Thymus (tissue), 14 donors: ENCODE measurements around the gene PAM16. TPM values are rescaled to one million over a fixed set of nuclear protein-coding genes. Genes with fewer than 3 reads are reported as not detected.
"Not testable (repeated sequence)": the region's sequence is repeated elsewhere in the genome, so short reads cannot be mapped to it uniquely, and the experiment has no call there.

Experiments
- DNase-seq, 9 donors: peaks; one replicate each; pipeline ENCODE4 v3.0.0-alpha.2; 2013; ENCODE audit warnings: low spot score in 9 of 9, low read depth in 6 of 9, missing footprints in 1 of 9
- H3K27ac ChIP-seq, 2 donors: one replicate each; pipeline ENCODE4 v1.5.1; 2013; ENCODE audit warnings: control low read depth in 1 of 2, low read depth in 1 of 2, low read length in 1 of 2, mild to moderate bottlenecking in 1 of 2, moderate library complexity in 1 of 2
- H3K27me3 ChIP-seq, 2 donors: one replicate each; pipeline ENCODE4 v1.5.1; 2013; ENCODE audit warnings: low read length in 1 of 2; ENCODE audit not compliant: control insufficient read depth in 2 of 2, insufficient read depth in 1 of 2
- H3K36me3 ChIP-seq, 2 donors: one replicate each; pipeline ENCODE4 v1.5.1; 2013; ENCODE audit warnings: low read length in 1 of 2, mild to moderate bottlenecking in 1 of 2, moderate library complexity in 1 of 2; ENCODE audit not compliant: control insufficient read depth in 2 of 2, insufficient read depth in 2 of 2
- H3K4me1 ChIP-seq, 2 donors: one replicate each; pipeline ENCODE4 v1.5.1; 2013; ENCODE audit warnings: low read length in 2 of 2; ENCODE audit not compliant: control insufficient read depth in 2 of 2, insufficient read depth in 2 of 2
- H3K4me3 ChIP-seq, 2 donors: one replicate each; pipeline ENCODE4 v1.5.1; 2013; ENCODE audit warnings: low read length in 2 of 2, control low read depth in 1 of 2, mild to moderate bottlenecking in 1 of 2
- H3K9me3 ChIP-seq, 2 donors: one replicate each; pipeline ENCODE4 v1.5.1; 2013; ENCODE audit warnings: low read length in 1 of 2, mild to moderate bottlenecking in 1 of 2; ENCODE audit not compliant: control insufficient read depth in 2 of 2, insufficient read depth in 1 of 2
- WGBS: extraction: QIAGEN DNeasy Blood & Tissue Kit; methylation state at CpG from one replicate; pipeline ENCODE4 v1.1.7; 2013; 5-methylcytosine and 5-hydroxymethylcytosine counted together
- long read RNA-seq, 10 donors: transcript quantifications; one replicate each; lab custom pipeline, GENCODE V29; 2026
- polyA plus RNA-seq: library from polyadenylated mRNA; stranded (reverse); fragments of 200-250 nt; gene quantifications from one replicate; pipeline ENCODE4 v1.2.3, GENCODE V29; 2013
- total RNA-seq: library from RNA; stranded (reverse); fragments of 120-200 nt; gene quantifications from one replicate; pipeline ENCODE4 v1.2.4, GENCODE V29; 2013
- donor health status: healthy.

Gene PAM16
- total RNA-seq = 33.2 TPM
- 86.9 TPM for polyA plus RNA-seq
- long read RNA-seq, donor 1, partial matches to known transcripts = 0 of 3 reads
- long read RNA-seq, donor 1, other reads (novel, unspliced or antisense) = 0 of 3 reads
- long read RNA-seq, donor 2 = 0 reads
- long read RNA-seq, donor 3, transcript PAM16-201 (5 exons, 587 nt) = major isoform, 37 of 60 reads
- long read RNA-seq, donor 3, partial matches to known transcripts = 14 of 60 reads
- long read RNA-seq, donor 3, other reads (novel, unspliced or antisense) = 0 of 60 reads
- long read RNA-seq, donor 4, transcript PAM16-201 (5 exons, 587 nt) = major isoform, 9 of 14 reads
- long read RNA-seq, donor 4, partial matches to known transcripts = 0 of 14 reads
- long read RNA-seq, donor 4, other reads (novel, unspliced or antisense) = 0 of 14 reads
- long read RNA-seq, donor 5, transcript PAM16-201 (5 exons, 587 nt) = major isoform, 33 of 41 reads
- long read RNA-seq, donor 5, transcript PAM16-206 (4 exons, 704 nt) = minor isoform, 5 of 41 reads
- long read RNA-seq, donor 5, partial matches to known transcripts = 0 of 41 reads
- long read RNA-seq, donor 5, other reads (novel, unspliced or antisense) = 0 of 41 reads
- long read RNA-seq, donor 6, transcript PAM16-201 (5 exons, 587 nt) = major isoform, 7 of 31 reads
- long read RNA-seq, donor 6, partial matches to known transcripts = 13 of 31 reads
- long read RNA-seq, donor 6, other reads (novel, unspliced or antisense) = 5 of 31 reads
- long read RNA-seq, donor 7, transcript PAM16-201 (5 exons, 587 nt) = major isoform, 14 of 27 reads
- long read RNA-seq, donor 7, partial matches to known transcripts = 9 of 27 reads
- long read RNA-seq, donor 7, other reads (novel, unspliced or antisense) = 0 of 27 reads
- long read RNA-seq, donor 8, transcript PAM16-201 (5 exons, 587 nt) = major isoform, 7 of 8 reads
- long read RNA-seq, donor 8, partial matches to known transcripts = 0 of 8 reads
- long read RNA-seq, donor 8, other reads (novel, unspliced or antisense) = 0 of 8 reads
- long read RNA-seq, donor 9, transcript PAM16-201 (5 exons, 587 nt) = major isoform, 10 of 11 reads
- long read RNA-seq, donor 9, partial matches to known transcripts = 0 of 11 reads
- long read RNA-seq, donor 9, other reads (novel, unspliced or antisense) = 0 of 11 reads
- long read RNA-seq, donor 10, transcript PAM16-201 (5 exons, 587 nt) = major isoform, 9 of 11 reads
- long read RNA-seq, donor 10, partial matches to known transcripts = 0 of 11 reads
- long read RNA-seq, donor 10, other reads (novel, unspliced or antisense) = 0 of 11 reads

DNA sequence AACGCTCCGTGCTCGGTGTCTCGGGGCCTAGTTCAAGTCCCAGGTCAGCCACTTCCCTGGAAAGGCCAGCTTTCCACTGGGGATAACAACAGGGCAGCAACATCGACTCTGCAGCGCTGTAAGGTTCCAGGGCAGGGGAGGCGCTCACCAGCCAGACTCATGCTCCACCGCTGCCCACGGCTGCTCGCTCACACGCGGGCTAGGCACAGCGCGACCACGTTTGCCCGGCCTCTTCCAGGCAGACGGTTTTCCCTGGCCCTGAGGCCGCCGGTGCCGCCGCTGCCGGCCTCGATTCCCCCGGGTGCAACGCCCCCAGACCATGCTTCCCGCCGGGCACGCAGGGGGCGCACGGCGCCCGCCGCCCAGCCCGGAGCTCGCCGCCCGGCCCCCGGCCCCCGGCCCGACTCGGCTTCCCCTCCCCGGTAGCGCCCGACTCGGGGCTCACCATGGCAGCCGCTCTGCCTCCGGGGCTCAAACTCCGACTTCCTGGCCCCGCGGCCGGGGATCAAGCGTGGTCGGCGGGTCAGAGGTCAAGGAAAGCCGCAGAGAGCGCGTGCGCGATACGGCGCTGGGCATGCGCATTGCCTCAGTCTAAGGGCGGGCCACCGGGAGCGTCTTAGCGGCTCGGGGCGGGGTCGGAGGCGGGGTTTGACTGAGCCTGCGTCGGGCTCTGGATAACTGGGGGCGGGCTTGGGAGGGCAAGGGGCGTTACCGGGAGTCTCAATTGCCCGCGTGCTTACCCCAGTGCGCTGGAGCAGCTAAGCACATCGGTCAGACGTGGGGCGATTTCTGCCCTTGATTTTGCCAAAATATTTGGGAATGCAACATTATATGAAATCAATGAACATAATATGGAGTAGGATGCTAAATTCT lies at the start of gene PAM16:
PAM16 (minus strand) TSS at position 535 of the 873 bp plus-strand sequence; CDS start at position 448, 87 bp downstream.
- H3K27ac ChIP-seq = peak within 1 kb of the TSS; percentile 24 to 78
- WGBS = under 1% methylated on average over 81 of the region's 81 CpGs
- H3K9me3 ChIP-seq = no peaks in the 10 kb centered on the region
- H3K4me3 ChIP-seq = peak within 1 kb of the TSS; percentile 82 to 98
- peaks cover 3 to 16% of the 10 kb centered on the region in 2 donors for H3K4me1 ChIP-seq
- no peaks in the 10 kb centered on the region for H3K27me3 ChIP-seq
- H3K36me3 ChIP-seq = peaks cover 10 to 19% of the 10 kb centered on the region in 2 donors
- DNase-seq = peak; percentile 86 to 98 (median 95)

DNA sequence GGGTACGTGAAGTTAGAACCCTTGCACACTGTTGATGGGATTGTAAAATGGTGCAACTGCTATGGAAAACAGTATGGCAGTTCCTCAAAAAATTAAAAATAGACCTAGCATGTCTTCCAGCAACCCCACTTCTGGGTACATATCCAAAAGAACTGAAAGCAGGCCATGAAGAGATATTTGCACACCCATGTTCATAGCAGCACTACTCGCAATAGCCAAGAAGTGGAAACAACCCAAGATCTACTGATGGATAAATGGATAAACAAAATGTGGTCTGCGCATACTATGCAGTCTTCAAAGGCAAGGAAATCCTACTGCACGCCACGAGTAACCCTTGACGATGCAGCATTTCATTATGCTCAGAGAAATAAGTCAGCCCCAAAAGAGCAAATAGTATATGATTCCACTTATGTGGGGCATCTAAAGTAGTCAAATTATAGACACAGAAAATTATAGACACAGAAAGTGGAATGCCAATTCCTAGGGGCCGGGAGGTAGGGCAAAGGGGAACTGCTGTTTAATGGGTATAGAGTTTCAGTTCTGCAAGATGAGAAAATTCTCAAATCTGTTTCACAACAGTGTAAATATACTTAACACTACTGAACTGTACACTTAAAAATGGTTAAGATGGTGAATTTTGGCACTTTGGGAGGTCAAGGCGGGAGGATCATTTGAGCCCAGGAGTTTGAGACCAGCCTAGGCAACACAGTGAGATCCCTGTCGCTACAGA lies 48.0 kb upstream of the PAM16 start:
- 95% methylated on average over 9 of the region's 9 CpGs for WGBS
- Histone ChIP-seq H3K27me3 (no peaks in the 10 kb centered on the region), H3K4me3 (no peak overlapping the region), H3K4me1 (no peaks in the 10 kb centered on the region), H3K36me3 (peaks cover 38 to 58% of the 10 kb centered on the region in 2 donors), H3K9me3 (no peaks in the 10 kb centered on the region), H3K27ac (no peak overlapping the region)
- no peak for DNase-seq

GRCh38 chr16:4395055-4395726 lies 44.1 kb upstream of the PAM16 start:
- no peaks in the 10 kb centered on the region for H3K27me3 ChIP-seq
- DNase-seq = no peak
- peaks cover 30 to 51% of the 10 kb centered on the region in 2 donors for H3K36me3 ChIP-seq
- H3K4me1 ChIP-seq = peaks cover 7 to 21% of the 10 kb centered on the region in 2 donors
- H3K4me3 ChIP-seq = no peak overlapping the region
- no peak overlapping the region for H3K27ac ChIP-seq
- WGBS = 90% methylated on average over 9 of the region's 9 CpGs
- H3K9me3 ChIP-seq = no peaks in the 10 kb centered on the region

- H3K27ac ChIP-seq, DNase-seq, H3K27me3 ChIP-seq, H3K4me3 ChIP-seq, H3K9me3 ChIP-seq: not testable (repeated sequence)
- 99% methylated on average over 15 of the region's 15 CpGs for WGBS
- Histone ChIP-seq H3K4me1 (peaks cover 7 to 21% of the 10 kb centered on the region in 2 donors), H3K36me3 (peaks cover 34 to 59% of the 10 kb centered on the region in 2 donors)
These were observed 42.7 kb upstream of the PAM16 start for GRCh38 chr16:4393850-4394249.

- peaks cover 41 to 64% of the 10 kb centered on the region in 2 donors for H3K36me3 ChIP-seq
- DNase-seq = no peak
- peak overlapping the region in 1 of 2 donors; percentile 25 for H3K27ac ChIP-seq
- no peak overlapping the region for H3K4me3 ChIP-seq
- WGBS = 93% methylated on average over 6 of the region's 6 CpGs
- no peaks in the 10 kb centered on the region for H3K27me3 ChIP-seq
- peaks cover 0 to 3% of the 10 kb centered on the region in 2 donors for H3K9me3 ChIP-seq
- peaks cover 7 to 21% of the 10 kb centered on the region in 2 donors for H3K4me1 ChIP-seq
These were observed 42.1 kb upstream of the PAM16 start for GRCh38 chr16:4393240-4393600.

- 90% methylated on average over 27 of the region's 27 CpGs for WGBS
- H3K36me3 ChIP-seq = peaks cover 42 to 65% of the 10 kb centered on the region in 2 donors
These were observed 41.5 kb upstream of the PAM16 start for GRCh38 chr16:4392382-4393239.

More at GRCh38 chr16:4392382-4393239, 41.5 kb upstream of the PAM16 start:
- Histone ChIP-seq H3K27me3 (no peaks in the 10 kb centered on the region), H3K4me3 (no peak overlapping the region), H3K4me1 (peaks cover 7 to 21% of the 10 kb centered on the region in 2 donors), H3K9me3 (peaks cover 0 to 3% of the 10 kb centered on the region in 2 donors), H3K27ac (peak overlapping the region in 1 of 2 donors; percentile 48)
- DNase-seq = no peak
